Measurements from ENCODE around the gene UCK2. TPM values are rescaled to one million over a fixed set of nuclear protein-coding genes. Genes with fewer than 3 reads are reported as not detected.

The UCK2 gene
- total RNA-seq, 1 experiment from 2014 or later: 77.9 TPM

- Mint-ChIP-seq H3K9me3 (0 out of 5 replicates have a peak, but pooled peaks cover 0 to 5% of the 10 kb centered on the region in 2 experiments), H3K27me3 (ENCODE audit: low read depth) (no peaks in the 10 kb centered on the region), H3K4me3 (peak overlapping the region in 1 of 2 experiments; percentile 30; a peak in 1 of 5 replicates), H3K27ac (peak overlapping the region; percentile 10 to 92 (median 13); a peak in 5 of 7 replicates), H3K4me1 (peaks cover 79 to 80% of the 10 kb centered on the region in 2 experiments), H3K36me3 (ENCODE audit: insufficient read depth in 1 of 3, low read depth in 3 of 3) (peaks cover 9 to 13% (median 9%) of the 10 kb centered on the region in 3 experiments; a peak in 6 of 7 replicates)
- no peak overlapping the region for H2BK15ac ChIP-seq (ENCODE audit: low read depth, low read length)
- peaks cover 69% of the 10 kb centered on the region; the same call in 1 of the 2 replicates for H3K79me2 ChIP-seq (ENCODE audit: insufficient read depth, low read length)
- no peak overlapping the region for H3K14ac ChIP-seq (ENCODE audit: insufficient read depth, low read length)
- H4K20me1 ChIP-seq (ENCODE audit: control insufficient read depth, insufficient read depth, insufficient read length): peaks cover 2% of the 10 kb centered on the region
- no peak overlapping the region for H3K23ac ChIP-seq (ENCODE audit: insufficient read length, low read depth, low read length)
- no peak overlapping the region for H2BK12ac ChIP-seq (ENCODE audit: insufficient read length, low read depth, low read length)
- no peaks in the 10 kb centered on the region for H3K79me1 ChIP-seq (ENCODE audit: insufficient read depth, low read depth, low read length, poor library complexity, severe bottlenecking)
- no peak overlapping the region for H4K8ac ChIP-seq (replicated peaks; ENCODE audit: insufficient read length, low read depth, low read length)
- peak overlapping the region; percentile 17 for H3K4me2 ChIP-seq (ENCODE audit: insufficient read depth, insufficient read length, low read length)
- H3K27me3 ChIP-seq (ENCODE audit: insufficient read depth, low read length): no peaks in the 10 kb centered on the region
- H2BK120ac ChIP-seq (ENCODE audit: low read depth, low read length, poor library complexity, severe bottlenecking): no peak overlapping the region
- H4K91ac ChIP-seq (ENCODE audit: insufficient read length, low read depth, low read length): no peak overlapping the region
- H2BK20ac ChIP-seq (ENCODE audit: low read depth, low read length, poor library complexity, severe bottlenecking): no peak overlapping the region
- H4K5ac ChIP-seq (ENCODE audit: insufficient read length, low read depth, low read length): no peak overlapping the region
- TF ChIP-seq CTCF (conservative IDR thresholded peaks at IDR 0.05): no peak
- no peak overlapping the region for H3K9ac ChIP-seq (ENCODE audit: extremely low read depth, insufficient read length, low read length)
- no peak overlapping the region for H3K4ac ChIP-seq (ENCODE audit: low read depth, low read length)
- H3K18ac ChIP-seq (ENCODE audit: insufficient read length, low read depth, low read length): no peak overlapping the region
- H3K23me2 ChIP-seq (ENCODE audit: insufficient read length, low read depth, low read length, poor library complexity, severe bottlenecking): no peaks in the 10 kb centered on the region
- no peak overlapping the region for H3T11ph ChIP-seq (ENCODE audit: low read length)
- H3K9me3 ChIP-seq (ENCODE audit: control insufficient read depth, low read depth, low read length): no peaks in the 10 kb centered on the region
- no peak overlapping the region for H3K56ac ChIP-seq (ENCODE audit: insufficient read length, low read depth, low read length)
- no peak overlapping the region for H2BK5ac ChIP-seq (ENCODE audit: insufficient read length, low read length)
- peaks cover 21% of the 10 kb centered on the region; the same call in 1 of the 2 replicates for H3K4me1 ChIP-seq (ENCODE audit: insufficient read depth, low read length)
- H2AK5ac ChIP-seq (ENCODE audit: insufficient read length, low read length): no peak overlapping the region
- H2AFZ ChIP-seq (ENCODE audit: low read length): no peak overlapping the region
- no peak overlapping the region for H3K27ac ChIP-seq (ENCODE audit: insufficient read length, low read depth, low read length)
- WGBS (ENCODE audit: extremely low coverage, insufficient read length, low lambda C conversion rate): no CpG with 5 or more reads among the region's 8 CpGs
- no peak for DNase-seq
Observed at GRCh38 chr1:165857046-165857801, 29.8 kb downstream of the UCK2 start.
